MG63 (cell line): Measurements from ENCODE around the gene FILIP1L. TPM values are rescaled to one million over a fixed set of nuclear protein-coding genes. Genes with fewer than 3 reads are reported as not detected.
A peak's percentile ranks its signal among the peaks of the same experiment; 100 is the strongest.

Source experiments
- DNase-seq: peaks from one replicate; pipeline ENCODE4 v3.0.0-alpha.2; 2020
- H3K27me3 ChIP-seq: fragments of 250-450 bp; sonication (Bioruptor Pico); 2 replicates; pipeline ENCODE4 v1.5.1; 2020; ENCODE audit warnings: mild to moderate bottlenecking, moderate library complexity
- H3K36me3 ChIP-seq: fragments of 250-450 bp; sonication (Bioruptor Pico); 2 replicates; pipeline ENCODE4 v1.5.1; 2020; ENCODE audit warnings: mild to moderate bottlenecking, moderate library complexity
- H3K4me3 ChIP-seq: fragments of 250-450 bp; sonication (Bioruptor Pico); 2 replicates; pipeline ENCODE4 v1.5.1; 2020; ENCODE audit warnings: mild to moderate bottlenecking, moderate library complexity
- H3K9me3 ChIP-seq: fragments of 250-450 bp; sonication (Bioruptor Pico); 2 replicates; pipeline ENCODE4 v1.5.1; 2020; ENCODE audit warnings: mild to moderate bottlenecking, moderate library complexity
- total RNA-seq: library from RNA; depleted of rRNA; stranded (reverse); fragments of >200 nt; shearing (Covaris generic); gene quantifications from 2 replicates; pipeline ENCODE4 v1.2.3, GENCODE V29; 2014; ENCODE audit warnings: low replicate concordance

The FILIP1L gene
- total RNA-seq, 1 experiment from 2014 or later: 19.9 TPM

- Histone ChIP-seq H3K36me3 (no peaks in the 10 kb centered on the region), H3K4me3 (no peak overlapping the region), H3K27me3 (no peaks in the 10 kb centered on the region), H3K9me3 (no peaks in the 10 kb centered on the region)
- DNase-seq: no peak
Measured at GRCh38 chr3:99949956-99950670, 164.2 kb downstream of the FILIP1L start.

DNA sequence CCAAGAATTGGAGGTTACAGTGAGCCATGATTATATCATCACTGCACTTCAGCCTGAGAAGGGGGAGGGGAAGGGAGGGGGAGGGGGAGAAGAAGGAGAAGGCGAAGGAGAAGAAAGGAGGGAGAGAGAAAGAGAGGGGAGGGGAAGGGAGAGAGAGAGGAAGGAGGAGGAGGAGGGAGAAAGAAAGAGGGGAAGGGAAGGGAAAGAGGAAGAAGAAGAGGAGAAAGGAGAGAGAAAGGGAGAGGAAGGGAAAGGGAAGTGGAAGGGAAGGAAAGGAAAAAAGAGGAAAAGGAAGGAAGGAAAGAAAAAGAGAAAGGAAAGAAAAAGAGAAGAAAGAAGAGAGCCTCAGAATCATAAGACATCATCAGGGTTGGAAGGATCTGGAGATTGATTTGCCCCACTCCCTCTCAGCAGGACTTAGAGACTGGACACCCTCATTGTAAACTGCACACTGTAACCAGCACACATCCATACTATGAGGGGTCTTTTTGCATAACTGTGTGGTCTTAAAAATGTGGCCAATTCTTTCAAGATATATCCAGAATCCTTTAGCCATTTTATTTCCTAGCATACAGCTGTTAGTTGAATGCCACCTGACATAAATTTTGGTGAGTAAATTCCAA is 165.7 kb downstream of the FILIP1L start:
- no peaks in the 10 kb centered on the region for H3K9me3 ChIP-seq
- H3K4me3 ChIP-seq: no peak overlapping the region
- no peaks in the 10 kb centered on the region for H3K36me3 ChIP-seq
- H3K27me3 ChIP-seq: no peaks in the 10 kb centered on the region
- no peak for DNase-seq

GRCh38 chr3:99947356-99947755 is 166.9 kb downstream of the FILIP1L start:
- Histone ChIP-seq H3K4me3 (no peak overlapping the region), H3K27me3 (no peaks in the 10 kb centered on the region), H3K9me3 (no peaks in the 10 kb centered on the region), H3K36me3 (no peaks in the 10 kb centered on the region)
- no peak for DNase-seq

DNA sequence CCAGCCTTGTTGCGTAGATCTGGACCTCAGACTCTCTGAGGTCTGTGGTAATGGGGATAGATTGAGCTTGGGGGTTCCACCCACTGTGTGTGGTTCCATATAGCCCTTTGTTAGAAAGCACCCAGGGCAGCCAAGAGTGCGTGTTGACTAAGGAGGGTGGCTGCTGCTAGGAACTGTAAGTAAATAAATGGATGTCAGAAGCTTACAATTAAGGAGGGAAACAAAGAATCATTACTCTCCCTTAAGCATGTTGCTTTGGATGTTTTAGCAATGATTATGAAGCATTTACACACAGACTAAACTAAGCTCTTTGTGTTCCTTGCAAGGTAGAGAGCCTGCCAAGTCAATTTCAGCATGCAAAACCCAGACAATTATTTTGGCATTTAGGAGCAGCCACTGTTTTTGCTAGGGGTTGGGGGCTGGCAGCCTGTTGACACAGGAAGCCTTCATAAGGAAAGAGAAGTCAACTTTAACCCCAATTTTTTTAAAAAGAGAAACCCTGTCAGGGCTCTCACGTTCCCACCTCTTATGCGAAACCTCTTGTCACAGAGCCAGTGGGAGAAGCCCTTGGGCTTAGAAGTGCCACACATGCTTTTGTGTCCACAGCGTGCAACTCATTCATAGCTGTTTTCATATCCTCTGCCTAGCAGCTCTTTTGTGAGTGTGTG is 168.8 kb downstream of the FILIP1L start:
- peak; percentile 55 for DNase-seq
- H3K27me3 ChIP-seq: no peaks in the 10 kb centered on the region
- no peak overlapping the region for H3K4me3 ChIP-seq
- no peaks in the 10 kb centered on the region for H3K36me3 ChIP-seq
- no peaks in the 10 kb centered on the region for H3K9me3 ChIP-seq

- Histone ChIP-seq H3K9me3 (no peaks in the 10 kb centered on the region), H3K27me3 (no peaks in the 10 kb centered on the region), H3K4me3 (no peak overlapping the region), H3K36me3 (no peaks in the 10 kb centered on the region)
- DNase-seq: peak; percentile 50
Measured at GRCh38 chr3:99943931-99944761, 170.2 kb downstream of the FILIP1L start.

DNA sequence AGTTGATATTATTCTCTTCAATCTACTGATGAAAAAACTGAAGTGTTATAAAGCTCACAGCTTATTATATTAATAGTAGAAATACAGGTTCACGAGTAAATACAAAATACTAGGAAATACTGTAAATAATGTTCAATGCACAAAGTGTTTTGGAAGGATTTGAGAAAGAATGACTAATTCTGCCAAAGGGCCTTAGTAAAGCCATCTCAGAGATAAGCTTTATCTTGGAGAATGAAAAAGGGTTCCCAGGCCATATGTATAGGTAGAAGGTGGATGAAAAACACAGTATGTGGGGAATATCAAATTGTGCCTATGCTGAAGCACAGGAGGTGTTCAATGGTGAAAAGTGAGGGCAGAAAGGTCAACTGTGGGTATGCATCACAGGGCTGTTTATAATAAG is 173.1 kb downstream of the FILIP1L start:
- Histone ChIP-seq H3K36me3 (no peaks in the 10 kb centered on the region), H3K27me3 (no peaks in the 10 kb centered on the region), H3K9me3 (no peaks in the 10 kb centered on the region), H3K4me3 (no peak overlapping the region)
- DNase-seq: no peak

DNA sequence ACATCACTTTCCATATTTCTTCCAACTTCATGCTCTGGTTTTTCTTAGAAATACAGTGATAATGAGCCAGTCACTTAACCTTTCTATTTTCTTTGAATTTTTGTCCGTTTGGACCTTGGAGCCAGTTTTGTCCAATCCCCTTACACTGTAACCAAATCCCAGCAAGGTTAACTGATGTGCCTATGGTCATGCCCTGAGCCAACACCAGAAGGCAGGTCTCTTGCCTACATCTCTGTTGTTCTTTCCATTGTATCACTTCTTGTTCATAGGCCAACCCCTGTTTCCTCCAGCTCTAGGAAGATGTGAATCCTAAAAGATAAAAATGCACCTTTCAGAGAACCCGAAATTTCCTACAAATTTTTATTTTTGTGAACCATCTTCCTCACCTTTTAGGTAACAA is 174.0 kb downstream of the FILIP1L start:
- no peaks in the 10 kb centered on the region for H3K36me3 ChIP-seq
- H3K27me3 ChIP-seq: no peaks in the 10 kb centered on the region
- DNase-seq: no peak
- no peaks in the 10 kb centered on the region for H3K9me3 ChIP-seq
- H3K4me3 ChIP-seq: no peak overlapping the region

- Histone ChIP-seq H3K27me3 (no peaks in the 10 kb centered on the region), H3K4me3 (no peak overlapping the region), H3K9me3 (no peaks in the 10 kb centered on the region), H3K36me3 (no peaks in the 10 kb centered on the region)
- no peak for DNase-seq
Measured at GRCh38 chr3:99939876-99940275, 174.4 kb downstream of the FILIP1L start.

GRCh38 chr3:99938270-99938911 is 175.9 kb downstream of the FILIP1L start:
- no peaks in the 10 kb centered on the region for H3K9me3 ChIP-seq
- DNase-seq: no peak
- no peaks in the 10 kb centered on the region for H3K36me3 ChIP-seq
- H3K4me3 ChIP-seq: no peak overlapping the region
- H3K27me3 ChIP-seq: no peaks in the 10 kb centered on the region

DNA sequence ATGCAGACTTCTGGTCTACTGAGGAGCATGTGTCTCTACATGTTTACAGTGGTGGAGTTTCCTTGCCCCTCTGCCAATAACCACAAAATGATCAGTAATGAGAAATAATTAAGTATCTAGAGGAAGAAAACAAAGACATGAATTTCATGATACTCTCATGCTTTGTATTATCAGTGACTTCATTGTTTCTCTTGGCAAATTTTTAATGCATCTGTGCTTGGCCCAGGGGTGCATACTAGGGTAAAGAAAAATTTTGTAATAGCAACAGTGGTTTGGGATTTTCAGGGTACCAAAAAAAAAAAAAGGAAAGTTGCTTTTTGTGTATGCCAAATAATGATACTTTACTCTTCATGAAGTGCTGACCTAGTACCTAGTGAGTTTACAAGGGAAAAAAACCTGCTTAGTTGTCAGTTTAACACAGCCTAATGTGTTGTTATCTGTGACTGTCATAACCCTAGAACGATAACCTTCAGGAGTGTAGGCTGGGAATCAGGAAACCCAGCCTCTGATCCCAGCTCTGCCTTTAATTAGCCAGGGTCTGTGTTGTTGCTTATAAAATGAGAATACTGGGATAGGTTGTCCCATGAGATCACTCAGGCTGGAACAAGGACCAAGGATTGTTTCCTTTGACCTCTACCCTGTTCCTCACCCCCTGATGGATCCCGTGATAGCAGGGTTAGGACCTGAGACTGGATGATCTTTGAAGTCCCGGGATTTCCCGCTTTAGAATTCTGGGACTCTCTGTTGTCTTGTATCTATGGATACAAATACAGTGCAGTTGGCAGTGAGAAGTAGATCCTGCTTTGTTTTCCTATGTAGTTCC is 179.1 kb downstream of the FILIP1L start:
- DNase-seq: no peak
- H3K27me3 ChIP-seq: no peaks in the 10 kb centered on the region
- H3K9me3 ChIP-seq: no peaks in the 10 kb centered on the region
- no peak overlapping the region for H3K4me3 ChIP-seq
- no peaks in the 10 kb centered on the region; the same call in 1 of the 2 replicates for H3K36me3 ChIP-seq

- no peaks in the 10 kb centered on the region for H3K9me3 ChIP-seq
- no peaks in the 10 kb centered on the region; the same call in 1 of the 2 replicates for H3K36me3 ChIP-seq
- H3K27me3 ChIP-seq: no peaks in the 10 kb centered on the region
- no peak overlapping the region for H3K4me3 ChIP-seq
- no peak for DNase-seq
Measured at GRCh38 chr3:99933971-99934750, 180.1 kb downstream of the FILIP1L start.

GRCh38 chr3:99931059-99931458 is 183.2 kb downstream of the FILIP1L start:
- H3K27me3 ChIP-seq: no peaks in the 10 kb centered on the region
- no peaks in the 10 kb centered on the region; the same call in 1 of the 2 replicates for H3K36me3 ChIP-seq
- DNase-seq: no peak
- no peaks in the 10 kb centered on the region for H3K9me3 ChIP-seq
- no peak overlapping the region for H3K4me3 ChIP-seq

GRCh38 chr3:99929745-99930139 is 184.6 kb downstream of the FILIP1L start:
- Histone ChIP-seq H3K4me3 (no peak overlapping the region), H3K9me3 (no peaks in the 10 kb centered on the region), H3K36me3 (no peaks in the 10 kb centered on the region; the same call in 1 of the 2 replicates), H3K27me3 (no peaks in the 10 kb centered on the region)
- peak; percentile 90 for DNase-seq

GRCh38 chr3:99928771-99929744 is 185.2 kb downstream of the FILIP1L start:
- no peaks in the 10 kb centered on the region for H3K9me3 ChIP-seq
- no peaks in the 10 kb centered on the region for H3K27me3 ChIP-seq
- H3K36me3 ChIP-seq: no peaks in the 10 kb centered on the region; the same call in 1 of the 2 replicates
- no peak overlapping the region for H3K4me3 ChIP-seq
- no peak for DNase-seq
